ENCODE data around the gene IL4I1.
A peak's percentile ranks its signal among the peaks of the same experiment; 100 is the strongest.

Gene IL4I1

GRCh38 chr19:49856574-49857021, 40.1 kb downstream of the IL4I1 start:
- Histone ChIP-seq H2AK5ac (ENCODE audit: low read depth, low read length) (no peak overlapping the region), H3K9me3 (replicated peaks in 1 of 2; ENCODE audit: control insufficient read depth in 2 of 2, insufficient read depth in 1 of 2, low read depth in 1 of 2, low read length in 2 of 2) (no peaks in the 10 kb centered on the region), H3K23ac (ENCODE audit: low read depth, low read length, poor library complexity) (peak overlapping the region; percentile 97), H4K8ac (ENCODE audit: low read depth, low read length) (no peak overlapping the region), H3K27me3 (ENCODE audit: control insufficient read depth in 3 of 3, insufficient read depth in 3 of 3, low read depth in 1 of 3, low read length in 3 of 3) (no peaks in the 10 kb centered on the region), H2BK12ac (ENCODE audit: low read length) (no peak overlapping the region), H3K4me3 (ENCODE audit: low read length in 2 of 2) (no peak overlapping the region), H3K79me1 (ENCODE audit: low read depth, low read length) (peaks cover 24% of the 10 kb centered on the region), H2BK5ac (ENCODE audit: low read length) (peak overlapping the region; percentile 35), H3K14ac (ENCODE audit: low read length) (no peak overlapping the region), H2AFZ (ENCODE audit: low read length) (no peak overlapping the region), H3K4me2 (ENCODE audit: insufficient read depth, low read length, poor library complexity, severe bottlenecking) (no peak overlapping the region), H3K4me1 (ENCODE audit: control insufficient read depth in 2 of 2, insufficient read depth in 1 of 2, low read depth in 1 of 2, low read length in 2 of 2) (peaks cover 9 to 14% of the 10 kb centered on the region in 2 donors), H4K91ac (ENCODE audit: low read depth, low read length, poor library complexity) (no peak overlapping the region), H2BK120ac (ENCODE audit: low read depth, low read length) (no peak overlapping the region), H3K36me3 (replicated peaks in 1 of 2; ENCODE audit: control insufficient read depth in 2 of 2, insufficient read depth in 2 of 2, low read length in 2 of 2) (peaks cover 69 to 94% of the 10 kb centered on the region in 2 donors), H3K27ac (replicated peaks; ENCODE audit: low read length) (no peak overlapping the region), H3K9ac (ENCODE audit: low read depth, low read length, poor library complexity) (no peak overlapping the region), H3K4ac (ENCODE audit: low read length) (no peak overlapping the region), H2BK15ac (ENCODE audit: low read length) (no peak overlapping the region), H3K18ac (ENCODE audit: low read length) (no peak overlapping the region)
- WGBS, 2 donors (ENCODE audit: extremely low coverage in 2 of 2, insufficient read length in 2 of 2, insufficient replicate concordance in 1 of 2), result no CpG with 5 or more reads among the region's 18 CpGs
- DNase-seq (ENCODE audit: low spot score), result no peak

- H3K4ac ChIP-seq (ENCODE audit: low read length), result no peak overlapping the region
- H4K91ac ChIP-seq (ENCODE audit: low read depth, low read length, poor library complexity), result no peak overlapping the region
- H2BK120ac ChIP-seq (ENCODE audit: low read depth, low read length), result no peak overlapping the region
- peak overlapping the region; percentile 97 for H3K23ac ChIP-seq (ENCODE audit: low read depth, low read length, poor library complexity)
- H2AK5ac ChIP-seq (ENCODE audit: low read depth, low read length), result no peak overlapping the region
- H3K27me3 ChIP-seq (ENCODE audit: control insufficient read depth in 3 of 3, insufficient read depth in 3 of 3, low read depth in 1 of 3, low read length in 3 of 3), result no peaks in the 10 kb centered on the region
- H2BK12ac ChIP-seq (ENCODE audit: low read length), result no peak overlapping the region
- no peak for DNase-seq (ENCODE audit: low spot score)
- H3K4me2 ChIP-seq (ENCODE audit: insufficient read depth, low read length, poor library complexity, severe bottlenecking), result no peak overlapping the region
- H3K9me3 ChIP-seq (replicated peaks in 1 of 2; ENCODE audit: control insufficient read depth in 2 of 2, insufficient read depth in 1 of 2, low read depth in 1 of 2, low read length in 2 of 2), result no peaks in the 10 kb centered on the region
- H3K36me3 ChIP-seq (replicated peaks in 1 of 2; ENCODE audit: control insufficient read depth in 2 of 2, insufficient read depth in 2 of 2, low read length in 2 of 2), result peaks cover 67 to 89% of the 10 kb centered on the region in 2 donors
- no peak overlapping the region for H3K14ac ChIP-seq (ENCODE audit: low read length)
- peaks cover 9 to 14% of the 10 kb centered on the region in 2 donors for H3K4me1 ChIP-seq (ENCODE audit: control insufficient read depth in 2 of 2, insufficient read depth in 1 of 2, low read depth in 1 of 2, low read length in 2 of 2)
- H2AFZ ChIP-seq (ENCODE audit: low read length), result no peak overlapping the region
- no peak overlapping the region for H2BK15ac ChIP-seq (ENCODE audit: low read length)
- no CpG with 5 or more reads among the region's 21 CpGs for WGBS, 2 donors (ENCODE audit: extremely low coverage in 2 of 2, insufficient read length in 2 of 2, insufficient replicate concordance in 1 of 2)
- H3K18ac ChIP-seq (ENCODE audit: low read length), result no peak overlapping the region
- peaks cover 26% of the 10 kb centered on the region for H3K79me1 ChIP-seq (ENCODE audit: low read depth, low read length)
- H3K9ac ChIP-seq (ENCODE audit: low read depth, low read length, poor library complexity), result peak overlapping the region; percentile 60
- no peak overlapping the region for H3K4me3 ChIP-seq (ENCODE audit: low read length in 2 of 2)
- H3K27ac ChIP-seq (replicated peaks; ENCODE audit: low read length), result no peak overlapping the region
- peak overlapping the region; percentile 35 for H2BK5ac ChIP-seq (ENCODE audit: low read length)
- H4K8ac ChIP-seq (ENCODE audit: low read depth, low read length), result peak overlapping the region; percentile 43
Measured at GRCh38 chr19:49855676-49856573, 40.8 kb downstream of the IL4I1 start.

GRCh38 chr19:49855277-49855675, 41.4 kb downstream of the IL4I1 start:
- H3K4me2 ChIP-seq (ENCODE audit: insufficient read depth, low read length, poor library complexity, severe bottlenecking), result no peak overlapping the region
- WGBS, 2 donors (ENCODE audit: extremely low coverage in 2 of 2, insufficient read length in 2 of 2, insufficient replicate concordance in 1 of 2), result no CpG with 5 or more reads among the region's 12 CpGs
- H2BK5ac ChIP-seq (ENCODE audit: low read length), result peak overlapping the region; percentile 32

More at GRCh38 chr19:49855277-49855675, 41.4 kb downstream of the IL4I1 start:
- Histone ChIP-seq H2AFZ (ENCODE audit: low read length) (no peak overlapping the region), H3K27me3 (ENCODE audit: control insufficient read depth in 3 of 3, insufficient read depth in 3 of 3, low read depth in 1 of 3, low read length in 3 of 3) (no peaks in the 10 kb centered on the region), H2AK5ac (ENCODE audit: low read depth, low read length) (no peak overlapping the region), H3K9me3 (replicated peaks in 1 of 2; ENCODE audit: control insufficient read depth in 2 of 2, insufficient read depth in 1 of 2, low read depth in 1 of 2, low read length in 2 of 2) (no peaks in the 10 kb centered on the region), H3K23ac (ENCODE audit: low read depth, low read length, poor library complexity) (peak overlapping the region; percentile 50), H2BK12ac (ENCODE audit: low read length) (no peak overlapping the region), H3K4me1 (ENCODE audit: control insufficient read depth in 2 of 2, insufficient read depth in 1 of 2, low read depth in 1 of 2, low read length in 2 of 2) (peaks cover 9 to 15% of the 10 kb centered on the region in 2 donors), H3K14ac (ENCODE audit: low read length) (no peak overlapping the region), H3K4ac (ENCODE audit: low read length) (no peak overlapping the region), H3K36me3 (replicated peaks in 1 of 2; ENCODE audit: control insufficient read depth in 2 of 2, insufficient read depth in 2 of 2, low read length in 2 of 2) (peaks cover 60 to 83% of the 10 kb centered on the region in 2 donors), H2BK15ac (ENCODE audit: low read length) (no peak overlapping the region), H3K4me3 (ENCODE audit: low read length in 2 of 2) (no peak overlapping the region), H2BK120ac (ENCODE audit: low read depth, low read length) (no peak overlapping the region), H3K9ac (ENCODE audit: low read depth, low read length, poor library complexity) (no peak overlapping the region), H3K18ac (ENCODE audit: low read length) (no peak overlapping the region), H3K27ac (replicated peaks; ENCODE audit: low read length) (no peak overlapping the region), H3K79me1 (ENCODE audit: low read depth, low read length) (peaks cover 26% of the 10 kb centered on the region), H4K8ac (ENCODE audit: low read depth, low read length) (peak overlapping the region; percentile 6), H4K91ac (ENCODE audit: low read depth, low read length, poor library complexity) (no peak overlapping the region)
- DNase-seq (ENCODE audit: low spot score), result no peak
